Endothelial cell of umbilical vein (primary cell): ENCODE results near the gene SDF4.
A peak's percentile ranks its signal among the peaks of the same experiment; 100 is the strongest.

ENCODE experiments used
- CTCF ChIP-seq, 2 donors: IDR thresholded peaks; 1 replicate in 1 of 2; 2 replicates in 1 of 2; pipeline ENCODE4 v1.5.1; 2011; ENCODE audit warnings: low read length in 2 of 2, mild to moderate bottlenecking in 2 of 2, moderate library complexity in 2 of 2, control low read depth in 1 of 2, inconsistent platforms in 1 of 2, low read depth in 1 of 2; ENCODE audit not compliant: insufficient read depth in 1 of 2; ENCODE audit errors: extremely low read depth in 1 of 2
- JUN ChIP-seq: IDR thresholded peaks from 2 replicates; pipeline ENCODE4 v1.6.1; 2011; ENCODE audit warnings: borderline replicate concordance, low read depth; ENCODE audit not compliant: insufficient read length, insufficient read depth
- MYC ChIP-seq: IDR thresholded peaks from one replicate; pipeline ENCODE4 v1.6.1; 2011; ENCODE audit warnings: mild to moderate bottlenecking, low read depth, low read length
- POLR2A ChIP-seq: IDR thresholded peaks from 2 replicates; pipeline ENCODE4 v1.6.1; 2012; ENCODE audit warnings: low read depth, mild to moderate bottlenecking, control low read depth, low read length
- POLR2AphosphoS5 ChIP-seq: IDR thresholded peaks from 2 replicates; pipeline ENCODE4 v1.6.1; 2012; ENCODE audit warnings: low read depth, mild to moderate bottlenecking, control low read depth, low read length, moderate library complexity; ENCODE audit not compliant: insufficient read depth

- peak; percentile 41 for TF ChIP-seq JUN
- TF ChIP-seq CTCF (IDR thresholded peaks at IDR 0.05; ENCODE audit: extremely low read depth in 1 of 2, insufficient read depth in 1 of 2, low read depth in 1 of 2, low read length in 2 of 2) = peak; percentile 31 to 39
- no peak for TF ChIP-seq MYC
- no peak for TF ChIP-seq POLR2A
- TF ChIP-seq POLR2AphosphoS5 = peak; percentile 69
Measured at GRCh38 chr1:1264868-1265272, 33.1 kb upstream of the SDF4 start.
